CD14-positive monocyte (primary cell): Measurements from ENCODE around the gene SLC6A13. TPM values are rescaled to one million over a fixed set of nuclear protein-coding genes. Genes with fewer than 3 reads are reported as not detected.
A peak's percentile ranks its signal among the peaks of the same experiment; 100 is the strongest.

ENCODE experiments used
- DNase-seq, 3 donors: peaks; one replicate each; pipeline ENCODE4 v3.0.0-alpha.2; 2011 to 2022
- H2AFZ ChIP-seq: 2 replicates; pipeline ENCODE4 v1.6.0; 2012; ENCODE audit warnings: mild to moderate bottlenecking, low read depth, low read length, inconsistent platforms; ENCODE audit not compliant: insufficient read depth, poor library complexity, severe bottlenecking
- H3K27ac ChIP-seq, 2 donors: 1 replicate in 1 of 2; 2 replicates in 1 of 2; pipeline ENCODE4 v1.5.1; 2012 to 2013; ENCODE audit warnings: low read length in 2 of 2, control low read depth in 1 of 2, inconsistent platforms in 1 of 2, low read depth in 1 of 2, mild to moderate bottlenecking in 1 of 2
- H3K27me3 ChIP-seq, 2 donors: one replicate each; pipeline versions ENCODE4 v1.6.0 to v1.6.1; 2011 to 2013; ENCODE audit warnings: low read length in 2 of 2; ENCODE audit not compliant: control insufficient read depth in 2 of 2, insufficient read depth in 2 of 2
- H3K36me3 ChIP-seq, 2 donors: replicated peaks in 1 of 2; 1 replicate in 1 of 2; 2 replicates in 1 of 2; pipeline versions ENCODE4 v1.5.1 to v1.6.1; 2012 to 2013; ENCODE audit warnings: low read length in 2 of 2, control low read depth in 1 of 2, inconsistent platforms in 1 of 2, mild to moderate bottlenecking in 1 of 2; ENCODE audit not compliant: insufficient read depth in 2 of 2, control insufficient read depth in 1 of 2
- H3K4me1 ChIP-seq, 2 donors: 1 replicate in 1 of 2; 2 replicates in 1 of 2; pipeline versions ENCODE4 v1.5.1 to v1.6.1; 2012 to 2013; ENCODE audit warnings: low read length in 2 of 2, control low read depth in 1 of 2, inconsistent platforms in 1 of 2, mild to moderate bottlenecking in 1 of 2, moderate library complexity in 1 of 2; ENCODE audit not compliant: insufficient read depth in 2 of 2, control insufficient read depth in 1 of 2
- H3K4me2 ChIP-seq: replicated peaks from 2 replicates; pipeline ENCODE3; 2012; ENCODE audit warnings: low read length, moderate library complexity, mild to moderate bottlenecking; ENCODE audit not compliant: poor library complexity, severe bottlenecking; ENCODE audit errors: extremely low read depth
- H3K4me3 ChIP-seq, 3 experiments: fragments of 200-600 bp in 1 of 3; sonication (generic) in 1 of 3; replicated peaks in 1 of 3; 1 replicate in 2 of 3; 2 replicates in 1 of 3; pipeline ENCODE4 v1.5.1; 2011 to 2013; ENCODE audit warnings: low read length in 3 of 3, mild to moderate bottlenecking in 3 of 3, control low read depth in 2 of 3, low read depth in 2 of 3, inconsistent platforms in 1 of 3, moderate library complexity in 1 of 3
- H3K79me2 ChIP-seq: 2 replicates; pipeline ENCODE4 v1.6.0; 2012; ENCODE audit warnings: mild to moderate bottlenecking, control low read depth, inconsistent platforms, low read length, moderate library complexity; ENCODE audit not compliant: insufficient read depth
- H3K9ac ChIP-seq: 2 replicates; pipeline ENCODE4 v1.6.0; 2017; ENCODE audit warnings: low read length, mild to moderate bottlenecking; ENCODE audit not compliant: insufficient read depth, poor library complexity, severe bottlenecking
- H3K9me3 ChIP-seq, 2 donors: replicated peaks in 1 of 2; 1 replicate in 1 of 2; 2 replicates in 1 of 2; pipeline versions ENCODE4 v1.5.1 to v1.6.1; 2012 to 2013; ENCODE audit warnings: low read length in 2 of 2, control low read depth in 1 of 2; ENCODE audit not compliant: control insufficient read depth in 1 of 2, insufficient read depth in 1 of 2
- H4K20me1 ChIP-seq: 2 replicates; pipeline ENCODE4 v1.6.0; 2012; ENCODE audit warnings: mild to moderate bottlenecking, low read length, control low read depth, moderate library complexity; ENCODE audit not compliant: insufficient read depth
- H3K27ac Mint-ChIP-seq, 7 donors: one replicate each; pipeline ENCODE4 v1.8.0; 2020; ENCODE audit warnings: mild to moderate bottlenecking in 7 of 7, mixed read lengths in 7 of 7, moderate library complexity in 6 of 7, inconsistent platforms in 2 of 7
- H3K27me3 Mint-ChIP-seq, 3 donors: one replicate each; pipeline ENCODE4 v1.8.0; 2021 to 2022; ENCODE audit warnings: low read depth in 3 of 3, mild to moderate bottlenecking in 3 of 3, mixed read lengths in 3 of 3, moderate library complexity in 3 of 3, inconsistent platforms in 1 of 3
- H3K36me3 Mint-ChIP-seq, 2 donors: one replicate each; pipeline ENCODE4 v1.8.0; 2020; ENCODE audit warnings: mixed read lengths in 2 of 2, inconsistent platforms in 1 of 2, mild to moderate bottlenecking in 1 of 2
- H3K4me1 Mint-ChIP-seq: one replicate; pipeline ENCODE4 v1.8.0; 2020; ENCODE audit warnings: mild to moderate bottlenecking, mixed read lengths
- H3K4me3 Mint-ChIP-seq, 2 donors: one replicate each; pipeline ENCODE4 v1.8.0; 2020; ENCODE audit warnings: mild to moderate bottlenecking in 2 of 2, mixed read lengths in 2 of 2, moderate library complexity in 1 of 2
- H3K9me3 Mint-ChIP-seq, 7 donors: one replicate each; pipeline ENCODE4 v1.8.0; 2020 to 2022; ENCODE audit warnings: mixed read lengths in 7 of 7, mild to moderate bottlenecking in 6 of 7, moderate library complexity in 6 of 7, inconsistent platforms in 2 of 7
- WGBS: methylation state at CpG from one replicate; pipeline ENCODE4 v1.1.5; 2013; ENCODE audit warnings: missing lambda C conversion rate; ENCODE audit not compliant: insufficient coverage; 5-methylcytosine and 5-hydroxymethylcytosine counted together
- intact Hi-C, 2 donors: fragments of 100-400 bp; cut with micrococcal nuclease; formaldehyde crosslinking; loops; one replicate each; pipeline versions ENCODE4 v1.15.0 to v1.15.1; 2023
- polyA plus RNA-seq, 3 donors: library from polyadenylated mRNA; depleted of rRNA in 1 of 3; unstranded in 2 of 3; stranded (reverse) in 1 of 3; fragments of 300-500 nt in 2 of 3; fragments of >200 nt in 1 of 3; fragmentation: Illumina TruSeq in 2 of 3; gene quantifications; 1 replicate in 2 of 3; 2 replicates in 1 of 3; pipeline ENCODE4 v1.2.3, GENCODE V29; 2012 to 2021
- TF ChIP-seq, protein P1 (sequence below): fragments of 200-600 bp; IDR thresholded peaks from one replicate; pipeline ENCODE4 v1.8.0; 2022; ENCODE audit warnings: antibody characterized with exemption, mild to moderate bottlenecking

SLC6A13 gene
- polyA plus RNA-seq, 3 donors, result 0.13 TPM; not detected in 2

DNA sequence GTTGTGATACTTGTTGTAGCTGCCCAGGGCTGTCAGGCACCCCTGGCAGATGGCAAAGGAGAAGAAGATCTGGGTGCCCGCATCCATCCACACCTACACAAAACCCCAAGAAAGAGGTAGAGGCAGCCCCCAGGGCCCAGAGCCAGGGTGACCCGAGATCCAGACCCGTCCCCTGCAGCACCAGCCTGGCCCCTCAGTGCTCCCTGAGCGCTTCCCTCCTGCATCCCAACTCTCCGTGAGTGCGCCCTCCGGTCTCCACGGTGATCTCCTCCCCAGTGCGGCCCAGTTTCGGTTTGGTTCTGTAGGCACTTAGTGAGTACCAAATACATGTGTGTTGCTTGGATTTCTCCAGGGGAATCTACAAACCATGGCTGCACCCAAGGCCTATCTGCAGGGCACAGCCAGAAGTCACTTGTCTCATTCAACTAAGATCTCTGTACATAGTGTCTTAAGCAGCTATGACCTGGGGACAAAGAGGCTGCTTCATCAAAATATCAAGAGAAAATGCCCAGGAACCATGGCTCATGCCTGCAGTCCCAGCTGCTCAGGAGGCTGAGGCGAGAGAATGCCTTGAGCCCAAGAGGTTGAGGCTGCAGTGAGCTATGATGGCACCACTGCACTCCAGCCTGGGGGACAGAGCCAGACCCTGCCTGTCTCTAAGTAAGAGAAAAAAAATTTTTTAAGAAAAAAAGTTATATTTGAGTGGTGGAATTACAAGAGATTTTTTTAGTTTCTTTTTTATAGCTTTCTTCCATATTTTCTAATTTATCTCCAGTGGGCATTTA is 64.5 kb downstream of the SLC6A13 start:
- 100% methylated on average over 7 of the region's 11 CpGs for WGBS

DNA sequence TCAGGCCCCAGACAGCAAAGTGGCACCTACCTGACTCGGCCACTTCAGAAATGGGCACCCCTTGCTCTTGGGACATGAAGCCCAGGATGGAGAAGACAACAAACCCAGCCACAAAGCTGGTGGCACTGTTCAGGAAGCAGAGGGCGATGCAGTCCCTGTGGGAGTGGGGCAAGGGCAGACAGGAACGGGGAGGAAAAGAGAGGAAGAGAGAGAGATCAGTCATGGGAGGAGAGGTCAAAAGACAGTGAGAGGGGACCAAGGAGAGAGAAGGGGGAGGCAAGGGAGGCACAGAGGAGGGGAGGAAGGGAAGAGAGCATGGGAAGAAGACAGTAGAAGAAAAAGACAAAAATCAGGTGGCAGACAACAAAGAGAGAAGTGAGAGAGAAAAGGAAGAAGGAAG is 65.3 kb downstream of the SLC6A13 start:
- no peak overlapping the region for H3K27ac ChIP-seq
- no peak overlapping the region for H2AFZ ChIP-seq
- Mint-ChIP-seq H3K4me1 (peaks cover 3% of the 10 kb centered on the region), H3K36me3 (peaks cover 13 to 31% of the 10 kb centered on the region in 2 donors), H3K9me3 (peaks cover 0 to 3% (median 1%) of the 10 kb centered on the region in 7 donors), H3K27me3 (peaks cover 28 to 41% (median 29%) of the 10 kb centered on the region in 3 donors), H3K4me3 (no peak overlapping the region), H3K27ac (no peak overlapping the region)
- intact Hi-C loops, result no loop called here
- 76% methylated on average over 2 of the region's 3 CpGs for WGBS
- no peak overlapping the region for H3K9ac ChIP-seq
- H3K79me2 ChIP-seq, result no peaks in the 10 kb centered on the region
- no peaks in the 10 kb centered on the region for H4K20me1 ChIP-seq
- TF ChIP-seq, protein P1, sequence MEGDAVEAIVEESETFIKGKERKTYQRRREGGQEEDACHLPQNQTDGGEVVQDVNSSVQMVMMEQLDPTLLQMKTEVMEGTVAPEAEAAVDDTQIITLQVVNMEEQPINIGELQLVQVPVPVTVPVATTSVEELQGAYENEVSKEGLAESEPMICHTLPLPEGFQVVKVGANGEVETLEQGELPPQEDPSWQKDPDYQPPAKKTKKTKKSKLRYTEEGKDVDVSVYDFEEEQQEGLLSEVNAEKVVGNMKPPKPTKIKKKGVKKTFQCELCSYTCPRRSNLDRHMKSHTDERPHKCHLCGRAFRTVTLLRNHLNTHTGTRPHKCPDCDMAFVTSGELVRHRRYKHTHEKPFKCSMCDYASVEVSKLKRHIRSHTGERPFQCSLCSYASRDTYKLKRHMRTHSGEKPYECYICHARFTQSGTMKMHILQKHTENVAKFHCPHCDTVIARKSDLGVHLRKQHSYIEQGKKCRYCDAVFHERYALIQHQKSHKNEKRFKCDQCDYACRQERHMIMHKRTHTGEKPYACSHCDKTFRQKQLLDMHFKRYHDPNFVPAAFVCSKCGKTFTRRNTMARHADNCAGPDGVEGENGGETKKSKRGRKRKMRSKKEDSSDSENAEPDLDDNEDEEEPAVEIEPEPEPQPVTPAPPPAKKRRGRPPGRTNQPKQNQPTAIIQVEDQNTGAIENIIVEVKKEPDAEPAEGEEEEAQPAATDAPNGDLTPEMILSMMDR, result no peak
- peaks cover 0 to 5% of the 10 kb centered on the region in 2 donors for H3K36me3 ChIP-seq
- H3K4me2 ChIP-seq, result no peak overlapping the region
- peaks cover 6 to 15% of the 10 kb centered on the region in 2 donors for H3K27me3 ChIP-seq
- no peak overlapping the region for H3K4me3 ChIP-seq
- no peaks in the 10 kb centered on the region for H3K9me3 ChIP-seq
- DNase-seq, result no peak
- no peaks in the 10 kb centered on the region for H3K4me1 ChIP-seq

More for the DNA sequence above, 64.5 kb downstream of the SLC6A13 start:
- Histone ChIP-seq H3K4me2 (no peak overlapping the region), H3K27me3 (peaks cover 6 to 23% of the 10 kb centered on the region in 2 donors), H3K79me2 (no peaks in the 10 kb centered on the region), H4K20me1 (no peaks in the 10 kb centered on the region), H3K9me3 (no peaks in the 10 kb centered on the region), H3K27ac (no peak overlapping the region), H2AFZ (no peak overlapping the region), H3K36me3 (peaks cover 0 to 8% of the 10 kb centered on the region in 2 donors), H3K4me1 (no peaks in the 10 kb centered on the region), H3K9ac (no peak overlapping the region), H3K4me3 (no peak overlapping the region)
- Mint-ChIP-seq H3K27me3 (peaks cover 35 to 46% (median 37%) of the 10 kb centered on the region in 3 donors), H3K4me3 (no peak overlapping the region), H3K4me1 (peaks cover 3% of the 10 kb centered on the region), H3K27ac (peak overlapping the region in 1 of 7 donors; percentile 13), H3K9me3 (peaks cover 0 to 5% (median 1%) of the 10 kb centered on the region in 7 donors), H3K36me3 (peaks cover 18 to 35% of the 10 kb centered on the region in 2 donors)
- TF ChIP-seq, protein P1, result no peak
- intact Hi-C loops, result no loop called here
- DNase-seq, result no peak
